WTC11 (cell line): ENCODE measurements around the gene BOC. TPM values are rescaled to one million over a fixed set of nuclear protein-coding genes. Genes with fewer than 3 reads are reported as not detected.

Experiments
- ATAC-seq: fragments of 200-7000 bp; cut with Tn5 transposase; 2 replicates; pipeline ENCODE4 v1.10.0; 2021; ENCODE audit warnings: mild to moderate bottlenecking, moderate library complexity
- CTCF ChIA-PET: fragments of 300-600 bp; sonication (Branson Sonifier 250); formaldehyde crosslinking; loops from one replicate; lab custom pipeline; 2021; ENCODE audit warnings: antibody characterized with exemption; lab: Charles Lee
- POLR2A ChIA-PET: fragments of 350-600 bp; sonication (Branson Sonifier 250); formaldehyde crosslinking; loops from one replicate; lab custom pipeline; 2021; ENCODE audit warnings: antibody characterized with exemption; lab: Charles Lee
- DNase-seq: peaks from one replicate; pipeline ENCODE4 v3.0.0; 2021; ENCODE audit warnings: low spot score
- H3K27ac Mint-ChIP-seq: 2 replicates; pipeline ENCODE4 v1.8.0; 2021; ENCODE audit warnings: mixed read lengths
- H3K27me3 Mint-ChIP-seq: 2 replicates; pipeline ENCODE4 v1.8.0; 2021; ENCODE audit warnings: low read depth, mild to moderate bottlenecking, moderate library complexity, mixed read lengths
- H3K36me3 Mint-ChIP-seq: 2 replicates; pipeline ENCODE4 v1.8.0; 2021; ENCODE audit warnings: mixed read lengths
- H3K4me1 Mint-ChIP-seq: 2 replicates; pipeline ENCODE4 v1.8.0; 2022; ENCODE audit warnings: mixed read lengths
- H3K4me3 Mint-ChIP-seq: 2 replicates; pipeline ENCODE4 v1.8.0; 2021; ENCODE audit warnings: mild to moderate bottlenecking, moderate library complexity, mixed read lengths
- H3K9me3 Mint-ChIP-seq: 2 replicates; pipeline ENCODE4 v1.8.0; 2021; ENCODE audit warnings: mixed read lengths
- CBFB ChIP-seq: sonication (generic); formaldehyde crosslinking; IDR thresholded peaks from 2 replicates; pipeline ENCODE4 v1.8.1; 2022; ENCODE audit warnings: mild to moderate bottlenecking, low read depth, missing genetic modification reagents
- NFATC4 ChIP-seq: fragments of 250-450 bp; sonication (Bioruptor Pico); IDR thresholded peaks from 2 replicates; pipeline ENCODE4 v1.9.0; 2021; ENCODE audit warnings: mild to moderate bottlenecking
- NFE2L1 ChIP-seq: sonication (generic); formaldehyde crosslinking; IDR thresholded peaks from 2 replicates; pipeline ENCODE4 v1.8.1; 2023; ENCODE audit warnings: missing genetic modification reagents
- NFYB ChIP-seq: sonication (generic); formaldehyde crosslinking; conservative IDR thresholded peaks from 2 replicates; pipeline ENCODE4 v1.8.0; 2022; ENCODE audit warnings: low read depth, missing genetic modification reagents
- RELA ChIP-seq: sonication (generic); formaldehyde crosslinking; IDR thresholded peaks from 2 replicates; pipeline ENCODE4 v1.8.1; 2022; ENCODE audit warnings: missing genetic modification reagents, mild to moderate bottlenecking, borderline replicate concordance
- TCF7 ChIP-seq: sonication (generic); formaldehyde crosslinking; IDR thresholded peaks from 2 replicates; pipeline ENCODE4 v1.8.0; 2022; ENCODE audit warnings: mild to moderate bottlenecking, low read depth, missing genetic modification reagents, moderate library complexity
- ZNF219 ChIP-seq: sonication (generic); formaldehyde crosslinking; IDR thresholded peaks from 2 replicates; pipeline ENCODE4 v1.8.0; 2023; ENCODE audit warnings: missing genetic modification reagents, mild to moderate bottlenecking, borderline replicate concordance
- ZNF263 ChIP-seq: sonication (generic); formaldehyde crosslinking; IDR thresholded peaks from 2 replicates; pipeline ENCODE4 v1.8.1; 2022; ENCODE audit warnings: low read depth, mild to moderate bottlenecking, moderate library complexity, missing genetic modification reagents
- ZNF396 ChIP-seq: fragments of 250-450 bp; sonication (Bioruptor Pico); IDR thresholded peaks from 2 replicates; pipeline ENCODE4 v1.8.0; 2021; ENCODE audit warnings: mild to moderate bottlenecking, moderate library complexity, borderline replicate concordance
- ZNF423 ChIP-seq: fragments of 250-450 bp; sonication (Bioruptor Pico); IDR thresholded peaks from 2 replicates; pipeline ENCODE4 v2.1.2; 2022; ENCODE audit warnings: mild to moderate bottlenecking, moderate library complexity
- ZNF671 ChIP-seq: fragments of 250-450 bp; sonication (Bioruptor Pico); IDR thresholded peaks from 2 replicates; pipeline ENCODE4 v1.8.0; 2021; ENCODE audit warnings: mild to moderate bottlenecking
- total RNA-seq: library from RNA; stranded (reverse); gene quantifications from 3 replicates; pipeline ENCODE4 v1.2.3, GENCODE V29; 2021
- TF ChIP-seq, protein P1 (sequence below): sonication (generic); formaldehyde crosslinking; IDR thresholded peaks from 2 replicates; pipeline ENCODE4 v1.8.0; 2022; ENCODE audit warnings: missing genetic modification reagents
- TF ChIP-seq, protein P2 (sequence below): sonication (generic); formaldehyde crosslinking; IDR thresholded peaks from 2 replicates; pipeline ENCODE4 v1.8.0; 2022; ENCODE audit warnings: mild to moderate bottlenecking, missing genetic modification reagents
- TF ChIP-seq, protein P3 (sequence below): sonication (generic); formaldehyde crosslinking; IDR thresholded peaks from 2 replicates; pipeline ENCODE4 v1.8.0; 2023; ENCODE audit warnings: missing genetic modification reagents, mild to moderate bottlenecking, borderline replicate concordance
- TF ChIP-seq, protein P4 (sequence below): fragments of 250-450 bp; sonication (Bioruptor Pico); IDR thresholded peaks from 2 replicates; pipeline ENCODE4 v1.9.0; 2021; ENCODE audit warnings: mild to moderate bottlenecking, borderline replicate concordance

The BOC gene
- total RNA-seq, 1 experiment from 2014 or later: 8.0 TPM

DNA sequence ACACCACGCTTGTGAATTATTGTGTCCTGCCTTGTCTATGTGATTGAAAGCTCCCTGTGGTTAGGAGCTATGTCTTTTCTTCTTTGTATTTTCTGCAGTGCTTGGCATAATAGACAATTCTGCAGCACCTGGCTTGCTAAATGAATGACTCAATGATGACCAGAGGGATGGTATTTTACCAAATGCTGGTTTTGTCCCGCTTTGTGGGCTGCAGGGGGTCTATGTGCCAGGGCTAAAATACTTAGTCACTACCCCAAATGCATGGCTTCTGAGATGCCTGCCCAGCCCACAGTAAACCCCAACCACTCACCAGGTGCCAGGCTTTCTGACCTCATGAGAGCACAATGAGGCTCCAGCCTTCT is 50.9 kb downstream of the BOC start:
- Mint-ChIP-seq H3K36me3 (no peaks in the 10 kb centered on the region), H3K9me3 (no peaks in the 10 kb centered on the region), H3K4me3 (no peak overlapping the region), H3K27ac (no peak overlapping the region), H3K4me1 (peaks cover 50% of the 10 kb centered on the region), H3K27me3 (no peaks in the 10 kb centered on the region)
- no peak for TF ChIP-seq ZNF219
- DNase-seq (no peak), ATAC-seq (no peak)
- ChIA-PET CTCF (interaction anchor here (3.9 kb wide), 1 partner anchor 16 kb away, joined by 36 read pairs; no protein-coding TSS in a partner anchor), POLR2A (no interaction called here)

DNA sequence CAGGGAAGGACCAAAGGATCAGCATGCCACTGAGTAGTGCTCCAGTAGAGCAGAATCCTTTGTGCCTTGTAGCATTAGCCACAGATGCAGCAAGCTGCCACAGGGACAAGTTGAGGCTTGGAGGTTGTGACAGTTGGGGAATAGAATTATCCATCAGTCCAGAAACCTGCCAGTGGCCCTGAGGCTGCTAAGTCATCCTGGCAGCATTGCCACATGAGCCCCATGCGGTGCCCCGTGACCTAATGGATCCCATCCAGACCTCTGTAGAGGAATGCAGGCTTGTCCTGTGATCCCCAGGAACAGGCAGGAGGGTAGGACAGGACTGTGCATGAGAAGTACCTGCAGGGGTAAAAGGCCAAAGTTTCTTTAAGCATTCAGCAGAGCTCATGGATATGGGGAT is 51.7 kb downstream of the BOC start:
- H3K4me1 Mint-ChIP-seq: peaks cover 47% of the 10 kb centered on the region
- no peak overlapping the region for H3K4me3 Mint-ChIP-seq
- DNase-seq (no peak), ATAC-seq (no peak)
- CTCF ChIA-PET: interaction anchor here (3.1 to 3.9 kb wide), 2 partner anchors 16 to 25 kb away, joined by 26 to 36 read pairs; no protein-coding TSS in a partner anchor
- TF ChIP-seq, protein P1, sequence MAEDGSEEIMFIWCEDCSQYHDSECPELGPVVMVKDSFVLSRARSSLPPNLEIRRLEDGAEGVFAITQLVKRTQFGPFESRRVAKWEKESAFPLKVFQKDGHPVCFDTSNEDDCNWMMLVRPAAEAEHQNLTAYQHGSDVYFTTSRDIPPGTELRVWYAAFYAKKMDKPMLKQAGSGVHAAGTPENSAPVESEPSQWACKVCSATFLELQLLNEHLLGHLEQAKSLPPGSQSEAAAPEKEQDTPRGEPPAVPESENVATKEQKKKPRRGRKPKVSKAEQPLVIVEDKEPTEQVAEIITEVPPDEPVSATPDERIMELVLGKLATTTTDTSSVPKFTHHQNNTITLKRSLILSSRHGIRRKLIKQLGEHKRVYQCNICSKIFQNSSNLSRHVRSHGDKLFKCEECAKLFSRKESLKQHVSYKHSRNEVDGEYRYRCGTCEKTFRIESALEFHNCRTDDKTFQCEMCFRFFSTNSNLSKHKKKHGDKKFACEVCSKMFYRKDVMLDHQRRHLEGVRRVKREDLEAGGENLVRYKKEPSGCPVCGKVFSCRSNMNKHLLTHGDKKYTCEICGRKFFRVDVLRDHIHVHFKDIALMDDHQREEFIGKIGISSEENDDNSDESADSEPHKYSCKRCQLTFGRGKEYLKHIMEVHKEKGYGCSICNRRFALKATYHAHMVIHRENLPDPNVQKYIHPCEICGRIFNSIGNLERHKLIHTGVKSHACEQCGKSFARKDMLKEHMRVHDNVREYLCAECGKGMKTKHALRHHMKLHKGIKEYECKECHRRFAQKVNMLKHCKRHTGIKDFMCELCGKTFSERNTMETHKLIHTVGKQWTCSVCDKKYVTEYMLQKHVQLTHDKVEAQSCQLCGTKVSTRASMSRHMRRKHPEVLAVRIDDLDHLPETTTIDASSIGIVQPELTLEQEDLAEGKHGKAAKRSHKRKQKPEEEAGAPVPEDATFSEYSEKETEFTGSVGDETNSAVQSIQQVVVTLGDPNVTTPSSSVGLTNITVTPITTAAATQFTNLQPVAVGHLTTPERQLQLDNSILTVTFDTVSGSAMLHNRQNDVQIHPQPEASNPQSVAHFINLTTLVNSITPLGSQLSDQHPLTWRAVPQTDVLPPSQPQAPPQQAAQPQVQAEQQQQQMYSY (CRISPR knock-in tag): no peak
- TF ChIP-seq NFATC4 (CRISPR knock-in tag): no peak
- no peak for TF ChIP-seq NFE2L1 (CRISPR knock-in tag)
- no peak for TF ChIP-seq ZNF263
- TF ChIP-seq, protein P2, sequence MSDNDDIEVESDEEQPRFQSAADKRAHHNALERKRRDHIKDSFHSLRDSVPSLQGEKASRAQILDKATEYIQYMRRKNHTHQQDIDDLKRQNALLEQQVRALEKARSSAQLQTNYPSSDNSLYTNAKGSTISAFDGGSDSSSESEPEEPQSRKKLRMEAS (CRISPR knock-in tag): no peak
- TF ChIP-seq RELA (CRISPR knock-in tag): no peak
- no peak for TF ChIP-seq ZNF671
- no peak for TF ChIP-seq CBFB (CRISPR knock-in tag)
- TF ChIP-seq, protein P3, sequence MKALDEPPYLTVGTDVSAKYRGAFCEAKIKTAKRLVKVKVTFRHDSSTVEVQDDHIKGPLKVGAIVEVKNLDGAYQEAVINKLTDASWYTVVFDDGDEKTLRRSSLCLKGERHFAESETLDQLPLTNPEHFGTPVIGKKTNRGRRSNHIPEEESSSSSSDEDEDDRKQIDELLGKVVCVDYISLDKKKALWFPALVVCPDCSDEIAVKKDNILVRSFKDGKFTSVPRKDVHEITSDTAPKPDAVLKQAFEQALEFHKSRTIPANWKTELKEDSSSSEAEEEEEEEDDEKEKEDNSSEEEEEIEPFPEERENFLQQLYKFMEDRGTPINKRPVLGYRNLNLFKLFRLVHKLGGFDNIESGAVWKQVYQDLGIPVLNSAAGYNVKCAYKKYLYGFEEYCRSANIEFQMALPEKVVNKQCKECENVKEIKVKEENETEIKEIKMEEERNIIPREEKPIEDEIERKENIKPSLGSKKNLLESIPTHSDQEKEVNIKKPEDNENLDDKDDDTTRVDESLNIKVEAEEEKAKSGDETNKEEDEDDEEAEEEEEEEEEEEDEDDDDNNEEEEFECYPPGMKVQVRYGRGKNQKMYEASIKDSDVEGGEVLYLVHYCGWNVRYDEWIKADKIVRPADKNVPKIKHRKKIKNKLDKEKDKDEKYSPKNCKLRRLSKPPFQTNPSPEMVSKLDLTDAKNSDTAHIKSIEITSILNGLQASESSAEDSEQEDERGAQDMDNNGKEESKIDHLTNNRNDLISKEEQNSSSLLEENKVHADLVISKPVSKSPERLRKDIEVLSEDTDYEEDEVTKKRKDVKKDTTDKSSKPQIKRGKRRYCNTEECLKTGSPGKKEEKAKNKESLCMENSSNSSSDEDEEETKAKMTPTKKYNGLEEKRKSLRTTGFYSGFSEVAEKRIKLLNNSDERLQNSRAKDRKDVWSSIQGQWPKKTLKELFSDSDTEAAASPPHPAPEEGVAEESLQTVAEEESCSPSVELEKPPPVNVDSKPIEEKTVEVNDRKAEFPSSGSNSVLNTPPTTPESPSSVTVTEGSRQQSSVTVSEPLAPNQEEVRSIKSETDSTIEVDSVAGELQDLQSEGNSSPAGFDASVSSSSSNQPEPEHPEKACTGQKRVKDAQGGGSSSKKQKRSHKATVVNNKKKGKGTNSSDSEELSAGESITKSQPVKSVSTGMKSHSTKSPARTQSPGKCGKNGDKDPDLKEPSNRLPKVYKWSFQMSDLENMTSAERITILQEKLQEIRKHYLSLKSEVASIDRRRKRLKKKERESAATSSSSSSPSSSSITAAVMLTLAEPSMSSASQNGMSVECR: no peak
- TF ChIP-seq NFYB (CRISPR knock-in tag): no peak
- TF ChIP-seq ZNF219: no peak
- TF ChIP-seq ZNF396 (CRISPR knock-in tag): no peak
- TF ChIP-seq, protein P4, sequence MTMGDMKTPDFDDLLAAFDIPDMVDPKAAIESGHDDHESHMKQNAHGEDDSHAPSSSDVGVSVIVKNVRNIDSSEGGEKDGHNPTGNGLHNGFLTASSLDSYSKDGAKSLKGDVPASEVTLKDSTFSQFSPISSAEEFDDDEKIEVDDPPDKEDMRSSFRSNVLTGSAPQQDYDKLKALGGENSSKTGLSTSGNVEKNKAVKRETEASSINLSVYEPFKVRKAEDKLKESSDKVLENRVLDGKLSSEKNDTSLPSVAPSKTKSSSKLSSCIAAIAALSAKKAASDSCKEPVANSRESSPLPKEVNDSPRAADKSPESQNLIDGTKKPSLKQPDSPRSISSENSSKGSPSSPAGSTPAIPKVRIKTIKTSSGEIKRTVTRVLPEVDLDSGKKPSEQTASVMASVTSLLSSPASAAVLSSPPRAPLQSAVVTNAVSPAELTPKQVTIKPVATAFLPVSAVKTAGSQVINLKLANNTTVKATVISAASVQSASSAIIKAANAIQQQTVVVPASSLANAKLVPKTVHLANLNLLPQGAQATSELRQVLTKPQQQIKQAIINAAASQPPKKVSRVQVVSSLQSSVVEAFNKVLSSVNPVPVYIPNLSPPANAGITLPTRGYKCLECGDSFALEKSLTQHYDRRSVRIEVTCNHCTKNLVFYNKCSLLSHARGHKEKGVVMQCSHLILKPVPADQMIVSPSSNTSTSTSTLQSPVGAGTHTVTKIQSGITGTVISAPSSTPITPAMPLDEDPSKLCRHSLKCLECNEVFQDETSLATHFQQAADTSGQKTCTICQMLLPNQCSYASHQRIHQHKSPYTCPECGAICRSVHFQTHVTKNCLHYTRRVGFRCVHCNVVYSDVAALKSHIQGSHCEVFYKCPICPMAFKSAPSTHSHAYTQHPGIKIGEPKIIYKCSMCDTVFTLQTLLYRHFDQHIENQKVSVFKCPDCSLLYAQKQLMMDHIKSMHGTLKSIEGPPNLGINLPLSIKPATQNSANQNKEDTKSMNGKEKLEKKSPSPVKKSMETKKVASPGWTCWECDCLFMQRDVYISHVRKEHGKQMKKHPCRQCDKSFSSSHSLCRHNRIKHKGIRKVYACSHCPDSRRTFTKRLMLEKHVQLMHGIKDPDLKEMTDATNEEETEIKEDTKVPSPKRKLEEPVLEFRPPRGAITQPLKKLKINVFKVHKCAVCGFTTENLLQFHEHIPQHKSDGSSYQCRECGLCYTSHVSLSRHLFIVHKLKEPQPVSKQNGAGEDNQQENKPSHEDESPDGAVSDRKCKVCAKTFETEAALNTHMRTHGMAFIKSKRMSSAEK (CRISPR knock-in tag): no peak
- TF ChIP-seq TCF7 (CRISPR knock-in tag): no peak
- TF ChIP-seq ZNF423: no peak
- H3K27ac Mint-ChIP-seq: no peak overlapping the region
- POLR2A ChIA-PET: no interaction called here
- no peaks in the 10 kb centered on the region for H3K36me3 Mint-ChIP-seq
- no peaks in the 10 kb centered on the region for H3K27me3 Mint-ChIP-seq
- H3K9me3 Mint-ChIP-seq: no peaks in the 10 kb centered on the region
